HG03280 (cell line): ENCODE results near the gene MPV17L2.
A peak's percentile ranks its signal among the peaks of the same experiment; 100 is the strongest.
"Not testable (repeated sequence)": the region's sequence is repeated elsewhere in the genome, so short reads cannot be mapped to it uniquely, and the experiment has no call there.

Experiments used
- ATAC-seq: cut with Tn5 transposase; IDR thresholded peaks from one replicate; pipeline ENCODE4 v1.9.1; 2021; ENCODE audit warnings: mild to moderate bottlenecking, moderate library complexity; ENCODE audit not compliant: unreplicated experiment

The MPV17L2 gene

DNA sequence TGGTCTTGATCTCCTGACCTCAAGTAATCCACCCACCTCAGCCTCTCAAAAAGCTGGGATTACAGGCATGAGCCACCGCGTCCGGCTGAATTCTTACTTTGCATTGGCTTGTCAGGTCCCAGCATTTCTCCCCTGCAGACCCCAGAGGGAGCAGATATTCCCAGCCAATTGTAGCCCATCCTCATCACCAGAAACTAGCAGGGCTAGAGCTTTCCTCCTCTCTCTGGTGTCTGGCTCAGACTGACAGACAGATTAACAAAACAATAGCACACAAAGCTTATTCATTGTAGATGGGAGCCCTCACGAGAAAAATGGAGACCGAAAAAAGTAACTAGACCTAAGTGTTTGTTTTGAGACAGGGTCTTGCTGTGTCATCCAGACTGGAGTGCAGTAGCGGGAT, 7.5 kb upstream of the MPV17L2 start:
- ATAC-seq = no peak

DNA sequence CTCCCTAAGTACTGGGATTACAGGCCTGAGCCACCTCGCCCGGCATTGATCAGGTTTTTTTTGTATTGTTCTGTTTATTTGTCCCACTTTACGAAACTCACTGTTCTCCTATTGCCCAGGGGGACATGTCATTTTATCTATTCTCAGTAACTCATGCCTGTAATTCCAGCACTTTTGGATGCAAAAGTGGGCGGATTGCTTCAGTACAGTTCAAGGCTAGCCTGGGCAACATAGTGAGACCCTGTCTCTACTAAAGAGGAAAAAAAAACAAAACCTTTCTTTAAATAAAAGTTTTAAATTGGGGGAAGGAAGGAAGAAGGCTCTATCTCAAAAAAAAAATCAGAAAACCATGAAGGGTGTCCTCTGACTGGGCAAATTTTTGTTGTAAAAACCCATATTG, 2.7 kb upstream of the MPV17L2 start:
- no peak for ATAC-seq

DNA sequence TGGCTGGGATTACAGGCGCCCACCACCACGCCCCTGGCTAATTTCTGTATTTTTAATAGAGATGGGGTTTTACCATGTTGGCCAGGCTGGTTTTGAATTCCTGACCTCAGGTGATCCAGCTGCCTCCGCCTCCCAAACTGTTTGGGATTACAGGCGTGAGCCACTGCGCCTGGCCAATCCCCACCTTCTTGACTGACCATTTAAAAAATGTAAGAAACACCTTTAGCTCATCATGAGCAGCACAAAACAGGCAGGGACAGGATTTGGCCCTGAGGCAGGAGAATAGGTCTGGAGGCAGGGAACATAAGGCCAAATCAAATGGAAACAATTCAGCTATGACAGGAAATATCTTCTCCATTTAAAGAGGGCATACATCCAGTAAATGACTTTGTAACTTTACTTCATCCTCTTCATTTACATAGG, 1.4 kb upstream of the MPV17L2 start:
- no peak for ATAC-seq

DNA sequence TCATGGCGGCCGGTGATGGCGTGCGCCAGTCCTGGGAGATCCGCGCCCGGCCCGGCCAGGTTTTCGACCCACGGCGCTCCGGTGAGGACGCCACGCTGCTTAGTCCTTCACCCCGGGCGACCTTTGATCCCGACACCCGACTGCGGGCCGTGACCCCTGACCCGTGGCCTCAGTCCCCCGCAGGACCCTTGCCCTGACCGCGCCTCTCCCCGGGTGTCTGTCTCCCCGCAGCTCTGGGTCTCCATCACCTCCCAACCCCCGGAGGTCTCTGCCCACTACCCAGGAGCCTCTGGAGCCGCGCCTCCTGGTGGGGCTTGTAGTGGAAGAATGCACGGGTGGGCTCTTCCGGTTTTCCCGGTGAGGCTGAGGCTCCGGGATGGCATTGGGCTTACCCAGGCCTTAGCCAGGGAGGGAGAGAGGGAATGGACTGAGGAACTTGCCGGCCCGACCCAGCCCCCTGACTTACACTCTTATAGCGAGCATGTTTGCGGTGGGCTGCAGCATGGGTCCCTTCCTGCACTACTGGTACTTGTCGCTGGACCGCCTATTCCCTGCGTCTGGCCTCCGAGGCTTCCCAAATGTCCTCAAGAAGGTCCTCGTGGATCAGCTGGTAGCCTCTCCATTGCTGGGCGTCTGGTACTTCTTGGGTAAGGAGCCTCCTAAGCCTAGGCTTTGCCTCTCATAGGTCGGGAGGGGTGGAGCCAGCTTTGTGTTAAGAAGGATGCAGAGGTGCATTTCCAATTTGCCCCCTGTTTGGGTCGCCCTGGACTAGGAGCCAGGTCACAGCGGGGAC, 566 bp downstream of the MPV17L2 start:
- ATAC-seq = peak; percentile 9

DNA sequence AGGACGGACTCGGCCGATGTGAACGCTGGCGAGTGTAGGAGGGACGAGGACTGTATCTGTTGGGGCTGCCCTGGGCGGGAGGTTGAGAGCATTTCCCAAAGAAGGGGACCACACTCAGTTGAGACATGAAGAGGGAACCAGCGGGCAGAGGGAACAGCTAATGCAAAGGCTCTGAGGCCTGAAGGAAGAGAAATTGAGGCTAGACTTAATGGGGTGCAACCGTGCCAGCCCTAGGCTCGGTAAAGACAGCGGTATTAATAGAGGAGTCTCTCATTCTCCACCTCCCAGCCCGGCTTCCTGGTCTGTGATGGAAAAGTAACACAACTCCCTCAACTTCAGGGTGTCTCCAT, 1.1 kb downstream of the MPV17L2 start:
- ATAC-seq = no peak

- ATAC-seq = no peak
Measured at GRCh38 chr19:18194554-18195238, 1.7 kb downstream of the MPV17L2 start.

GRCh38 chr19:18196511-18196845, 3.5 kb downstream of the MPV17L2 start:
- no peak for ATAC-seq

GRCh38 chr19:18197306-18197705, 4.3 kb downstream of the MPV17L2 start:
- ATAC-seq = no peak

DNA sequence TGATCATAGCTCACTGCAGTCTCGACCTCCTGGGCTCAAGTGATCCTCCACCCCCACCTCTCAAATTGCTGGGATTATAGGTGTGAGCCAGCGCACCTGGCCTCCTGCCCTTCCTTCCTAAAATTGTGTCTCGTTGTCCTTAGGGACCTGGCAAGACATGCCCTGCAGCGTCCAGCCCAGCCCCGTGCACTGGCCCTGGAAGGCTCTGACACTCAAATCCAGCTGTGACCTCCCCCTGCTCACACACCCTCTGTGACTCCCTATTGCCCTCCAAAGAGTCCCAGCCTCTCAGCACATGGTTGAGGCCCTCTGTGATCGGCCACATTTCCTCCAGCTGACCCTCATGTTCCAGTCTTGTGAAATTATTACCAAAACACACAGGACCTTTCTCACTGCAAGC, 4.9 kb downstream of the MPV17L2 start:
- no peak for ATAC-seq

DNA sequence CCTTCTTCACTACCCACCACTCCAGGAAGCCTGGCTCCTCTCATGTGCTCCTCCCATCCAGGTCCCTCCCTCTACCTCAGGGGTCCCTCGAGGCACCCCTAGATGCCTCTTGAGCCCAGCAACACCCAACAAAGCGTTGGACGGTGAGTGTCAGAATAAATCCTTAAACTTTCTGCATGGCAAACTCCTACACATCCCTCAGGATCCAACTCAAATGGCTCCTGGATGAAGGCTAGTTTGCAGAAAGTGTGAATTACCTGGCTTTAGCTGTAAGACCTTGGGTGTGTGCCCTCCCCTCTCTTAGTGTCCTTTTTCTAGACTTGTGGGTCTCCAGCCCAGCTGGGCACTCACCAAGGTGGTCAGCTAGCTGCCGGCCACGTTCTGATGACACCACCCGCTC, 5.4 kb downstream of the MPV17L2 start:
- no peak for ATAC-seq

DNA sequence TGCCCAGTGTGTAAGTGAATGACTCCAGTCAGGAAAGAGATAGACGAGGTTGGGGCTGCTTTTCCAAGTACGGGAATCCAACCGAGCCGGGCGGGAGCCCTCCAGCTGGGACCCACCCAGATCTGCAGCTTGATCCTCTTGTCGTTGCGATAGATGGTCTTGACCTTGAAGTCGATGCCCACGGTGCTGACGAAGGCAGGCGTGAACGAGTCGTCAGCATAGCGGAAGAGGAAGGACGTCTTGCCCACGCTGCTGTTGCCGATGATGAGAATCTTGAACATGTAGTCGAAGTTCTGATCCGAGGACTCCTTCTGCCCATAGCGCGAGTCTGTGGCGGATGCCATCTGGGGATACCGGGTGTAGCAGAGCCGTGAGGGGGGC, 9.4 kb downstream of the MPV17L2 start:
- no peak for ATAC-seq

DNA sequence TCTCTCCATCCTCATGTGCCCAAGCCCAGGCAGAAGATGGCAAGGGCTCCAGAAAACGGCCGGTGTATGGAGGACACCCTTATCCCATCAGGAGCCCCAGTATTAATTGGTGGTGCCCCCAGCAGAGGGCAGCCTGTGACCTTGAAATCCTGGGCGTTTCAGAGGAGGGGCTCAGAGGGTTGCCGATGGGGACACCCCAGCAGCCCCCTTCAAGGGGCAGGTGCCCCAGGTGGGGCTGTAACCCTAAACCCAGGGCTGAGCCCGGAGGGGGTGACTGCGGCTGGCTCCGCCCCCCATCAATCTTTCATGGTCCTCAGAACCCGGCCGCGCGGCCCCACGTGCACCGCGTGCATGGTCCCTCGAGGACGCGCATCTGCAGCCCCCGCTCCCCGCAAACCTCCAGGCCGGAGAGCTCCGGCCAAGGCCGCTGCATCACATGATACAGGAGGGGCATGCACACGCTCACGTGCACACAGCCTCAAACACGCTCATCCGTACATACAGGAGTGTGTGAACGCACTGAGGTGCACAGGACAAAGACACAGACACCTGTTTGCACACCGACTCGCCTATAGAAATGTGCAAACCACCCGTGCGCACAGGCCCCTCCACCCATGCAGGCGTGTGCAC, 9.9 kb downstream of the MPV17L2 start:
- ATAC-seq = no peak

DNA sequence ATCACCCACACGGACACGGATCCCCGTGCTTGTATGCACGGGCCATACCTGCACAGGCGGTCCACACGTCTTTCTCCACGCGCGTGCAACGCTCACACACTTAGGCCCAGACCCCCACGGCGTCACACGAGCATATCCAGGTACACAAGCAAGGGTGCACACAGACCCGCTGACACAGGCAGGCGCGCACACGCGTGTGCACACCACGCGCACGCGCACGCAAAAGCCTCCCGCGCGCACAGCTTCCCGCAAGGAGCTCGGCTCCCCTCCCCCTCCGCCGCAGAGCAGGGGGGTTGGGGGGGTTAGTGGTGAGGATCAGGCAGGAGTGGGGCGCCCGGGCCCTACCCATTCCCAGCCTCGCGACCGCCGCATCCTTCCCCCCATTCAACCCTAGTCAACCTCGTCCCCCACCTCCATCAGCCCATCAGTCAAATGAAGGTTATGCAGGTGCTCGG, 10.4 kb downstream of the MPV17L2 start:
- no peak for ATAC-seq

GRCh38 chr19:18203863-18204393, 10.9 kb downstream of the MPV17L2 start, which contains the start of gene RAB3A:
Gene RAB3A, minus strand, starts transcription at chr19:18204042. Its CDS starts 1,302 bp downstream, at chr19:18202740.
- ATAC-seq = peak; percentile 89

GRCh38 chr19:18204394-18205199, 11.6 kb downstream of the MPV17L2 start:
- ATAC-seq = peak; percentile 11

- ATAC-seq = no peak
Measured at GRCh38 chr19:18205200-18205892, 12.3 kb downstream of the MPV17L2 start.

GRCh38 chr19:18206018-18206417, 13.0 kb downstream of the MPV17L2 start:
- ATAC-seq = no peak

DNA sequence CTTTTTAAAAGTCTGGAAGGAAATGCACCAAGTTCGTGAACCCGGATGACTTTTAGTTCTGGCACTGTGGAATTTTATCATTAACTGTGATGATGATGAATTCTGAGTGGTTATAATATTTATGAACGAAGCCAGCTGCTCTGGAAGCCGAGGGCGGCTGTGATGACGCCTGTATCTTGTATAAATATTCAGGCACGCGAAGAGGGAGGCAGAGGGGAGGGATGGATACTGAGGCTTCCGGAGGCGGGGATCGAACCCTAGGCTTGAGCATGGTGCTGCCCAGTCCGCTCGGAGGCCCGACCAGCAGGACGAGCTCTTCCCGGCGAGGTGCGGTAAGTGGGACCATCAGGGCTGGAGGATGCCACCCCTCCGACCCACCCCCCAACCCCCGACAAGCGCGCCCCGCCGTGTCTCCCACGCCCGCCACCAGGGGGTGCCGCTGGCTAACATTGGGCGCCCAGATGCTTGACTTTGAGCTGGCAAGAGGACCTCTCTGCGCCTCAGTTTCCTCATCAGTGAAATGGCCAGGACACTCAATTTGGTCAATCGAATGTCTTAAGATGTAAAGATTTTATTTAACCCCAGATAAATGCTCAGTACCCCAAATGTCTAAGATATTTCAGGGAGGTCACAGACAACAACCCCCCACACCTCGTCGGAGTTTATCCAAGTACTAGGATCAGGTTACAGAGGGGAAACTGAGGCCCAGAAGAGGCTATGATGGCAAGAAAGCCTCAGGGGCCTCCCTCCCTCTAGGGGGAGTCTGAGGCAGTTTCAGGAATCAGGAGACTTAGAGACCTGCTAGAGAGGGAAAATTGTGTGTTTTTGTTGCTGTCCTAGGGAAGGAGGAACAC, 15.3 kb downstream of the MPV17L2 start:
- no peak for ATAC-seq

DNA sequence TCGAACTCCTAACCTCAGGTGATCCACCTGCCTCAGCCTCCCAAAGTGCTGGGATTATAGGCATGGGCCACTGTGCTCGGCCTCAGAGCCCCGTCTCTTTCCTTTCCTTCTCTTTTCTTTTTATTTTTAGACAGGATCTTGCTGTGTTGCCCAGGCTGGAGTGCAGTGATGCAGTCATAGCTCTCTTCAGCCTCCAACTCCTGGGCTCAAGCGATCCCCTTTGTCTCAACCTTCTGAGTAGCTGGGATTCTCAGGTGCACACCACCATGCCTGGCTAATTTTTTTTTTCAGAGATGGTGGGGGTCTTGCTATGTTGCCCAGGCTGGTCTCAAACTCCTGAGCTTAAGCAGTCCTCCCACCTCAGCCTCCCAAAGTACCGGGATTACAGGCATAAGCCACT, 16.9 kb downstream of the MPV17L2 start:
- not testable (repeated sequence) for ATAC-seq
